ENCODE measurements around the gene PWWP2B. TPM values are rescaled to one million over a fixed set of nuclear protein-coding genes. Genes with fewer than 3 reads are reported as not detected.

The PWWP2B gene
- total and polyA plus RNA-seq, 2 of the 8 experiments (the other 6 are each of a cell fraction or from before 2014, with no cell fraction given) = 5.3 to 10.8 TPM

GRCh38 chr10:132419538-132420468, 22.8 kb downstream of the PWWP2B start:
- peaks cover 0 to 10% of the 10 kb centered on the region in 2 experiments for H4K20me1 ChIP-seq (replicated peaks in 1 of 2; ENCODE audit: control insufficient read depth in 1 of 2, insufficient read depth in 2 of 2, low read length in 2 of 2)
- peak overlapping the region in 1 of 2 experiments; percentile 53; a peak in 1 of 4 replicates for H3K4me2 ChIP-seq (ENCODE audit: insufficient read depth in 1 of 2, low read depth in 2 of 2, low read length in 2 of 2)
- peak overlapping the region; percentile 95; the same call in 1 of the 2 replicates for H2BK15ac ChIP-seq (ENCODE audit: low read length)
- H4K91ac ChIP-seq (replicated peaks; ENCODE audit: insufficient read length, low read length) = peak overlapping the region; percentile 75
- H4K5ac ChIP-seq (ENCODE audit: insufficient read length, low read depth, low read length) = peak overlapping the region; percentile 36
- CTCF ChIA-PET (ENCODE audit: partially characterized antibody) = interaction anchor here (0.7 to 3.1 kb wide), 9 partner anchors 9 to 87 kb away, joined by 3 to 19 read pairs (median 4); no protein-coding TSS in a partner anchor
- H2BK5ac ChIP-seq (ENCODE audit: low read depth, low read length) = peak overlapping the region; percentile 91; the same call in 1 of the 2 replicates
- H3K18ac ChIP-seq (ENCODE audit: extremely low read depth, low read length) = peak overlapping the region; percentile 38; the same call in 1 of the 2 replicates
- peak overlapping the region; percentile 68 for H2AK5ac ChIP-seq (ENCODE audit: low read depth, low read length)
- H3K4me3 ChIP-seq (ENCODE audit: extremely low read depth in 1 of 4, insufficient read depth in 2 of 4, low read depth in 3 of 4, low read length in 4 of 4) = no peak overlapping the region
- peaks cover 11% of the 10 kb centered on the region; the same call in 1 of the 2 replicates for H3K23me2 ChIP-seq (ENCODE audit: low read depth, low read length)
- 0 out of 7 replicates have a peak, but pooled peaks cover 0 to 2% (median 0%) of the 10 kb centered on the region in 4 experiments for H3K27me3 ChIP-seq (replicated peaks in 1 of 4; ENCODE audit: control insufficient read depth in 3 of 4, extremely low read depth in 1 of 4, insufficient read depth in 3 of 4, low read length in 3 of 4)
- no peak overlapping the region for H2AFZ ChIP-seq (ENCODE audit: low read length)
- H3K79me2 ChIP-seq (ENCODE audit: control insufficient read depth in 1 of 2, insufficient read depth in 2 of 2, low read length in 2 of 2) = peaks cover 0 to 4% of the 10 kb centered on the region in 2 experiments; a peak in 1 of 4 replicates
- peak overlapping the region; percentile 80; the same call in 1 of the 2 replicates for H2BK20ac ChIP-seq (ENCODE audit: low read length)
- H3K36me3 ChIP-seq (ENCODE audit: control insufficient read depth in 2 of 4, insufficient read depth in 4 of 4, low read length in 3 of 4) = no peaks in the 10 kb centered on the region
- FAIRE-seq (no peak), DNase-seq (ENCODE audit: low read depth in 1 of 2, low spot score in 2 of 2) (no peak)
- no peak overlapping the region; the same call in 1 of the 2 replicates for H3K27ac ChIP-seq (ENCODE audit: low read depth, low read length)
- no peak overlapping the region for H3K56ac ChIP-seq (replicated peaks; ENCODE audit: insufficient read length, low read depth, low read length)
- POLR2A ChIA-PET (ENCODE audit: partially characterized antibody) = interaction anchor here (0.8 to 6.5 kb wide), 6 partner anchors 8 to 25 kb away, joined by 3 to 71 read pairs (median 4); no protein-coding TSS in a partner anchor
- no peak overlapping the region for H3K14ac ChIP-seq (ENCODE audit: insufficient read length)
- H3K23ac ChIP-seq (ENCODE audit: insufficient read length) = no peak overlapping the region
- peak overlapping the region; percentile 60 for H3K4ac ChIP-seq (replicated peaks; ENCODE audit: insufficient read length, low read depth, low read length)
- no peaks in the 10 kb centered on the region for H3K9me3 ChIP-seq (ENCODE audit: insufficient read depth in 2 of 2, low read depth in 1 of 2, low read length in 1 of 2)
- H3K79me1 ChIP-seq (ENCODE audit: low read depth, low read length) = no peaks in the 10 kb centered on the region; the same call in 1 of the 2 replicates
- H3K9ac ChIP-seq (replicated peaks in 1 of 4; ENCODE audit: extremely low read depth in 1 of 4, low read depth in 3 of 4, low read length in 3 of 4) = no peak overlapping the region
- peak overlapping the region; percentile 98; the same call in 1 of the 2 replicates for H2BK12ac ChIP-seq (ENCODE audit: low read depth, low read length)
- TF ChIP-seq HDAC2 (IDR thresholded peaks at IDR 0.05; ENCODE audit: borderline replicate concordance in 1 of 2, low read depth in 2 of 2, low read length in 2 of 2) = no peak
- no peak for TF ChIP-seq KDM4A (IDR thresholded peaks at IDR 0.05; ENCODE audit: low read depth, low read length, severe bottlenecking)
- TF ChIP-seq EZH2 (IDR thresholded peaks at IDR 0.05; ENCODE audit: low read depth, low read length, severe bottlenecking) = no peak
- TF ChIP-seq NRF1 (IDR thresholded peaks at IDR 0.05; ENCODE audit: low read depth, low read length) = no peak
- 95% methylated on average over 21 of the region's 25 CpGs; no CpG with 5 or more reads in 1 of the 2 experiments for WGBS, 2 experiments (ENCODE audit: extremely low coverage in 1 of 2, insufficient coverage in 1 of 2, insufficient read length in 1 of 2, insufficient replicate concordance in 2 of 2, low coverage in 1 of 2, low lambda C conversion rate in 2 of 2, missing lambda C conversion rate in 1 of 2)
- H4K8ac ChIP-seq (ENCODE audit: extremely low read depth, insufficient read depth, low read length) = peak overlapping the region; percentile 41; the same call in 1 of the 2 replicates
- H3K4me1 ChIP-seq (replicated peaks in 1 of 4; ENCODE audit: control insufficient read depth in 3 of 4, insufficient read depth in 4 of 4, low read length in 3 of 4) = peaks cover 9 to 36% (median 22%) of the 10 kb centered on the region in 4 experiments
- no peak overlapping the region for H2BK120ac ChIP-seq (replicated peaks; ENCODE audit: low read depth, low read length)

Data from H1 (cell line).